ENCODE measurements around the gene TRMT5.

TRMT5 gene

GRCh38 chr14:60965402-60965801 is 15.5 kb downstream of the TRMT5 start:
- TF ChIP-seq CTCF (conservative IDR thresholded peaks at IDR 0.05; ENCODE audit: low read depth, low read length): no peak
- no peak overlapping the region for H3K4me3 ChIP-seq (ENCODE audit: low read depth, low read length)
- DNase-seq (ENCODE audit: low read depth): peak; percentile 87

- DNase-seq (ENCODE audit: low read depth): no peak
- no peak overlapping the region for H3K4me3 ChIP-seq (ENCODE audit: low read depth, low read length)
- no peak for TF ChIP-seq CTCF (conservative IDR thresholded peaks at IDR 0.05; ENCODE audit: low read depth, low read length)
These were observed 16.0 kb downstream of the TRMT5 start for GRCh38 chr14:60964904-60965303.

GRCh38 chr14:60963761-60964160 is 17.1 kb downstream of the TRMT5 start:
- H3K4me3 ChIP-seq (ENCODE audit: low read depth, low read length): no peak overlapping the region
- TF ChIP-seq CTCF (conservative IDR thresholded peaks at IDR 0.05; ENCODE audit: low read depth, low read length): no peak
- DNase-seq (ENCODE audit: low read depth): no peak

- H3K4me3 ChIP-seq (ENCODE audit: low read depth, low read length): no peak overlapping the region
- DNase-seq (ENCODE audit: low read depth): peak; percentile 6
- no peak for TF ChIP-seq CTCF (conservative IDR thresholded peaks at IDR 0.05; ENCODE audit: low read depth, low read length)
These were observed 22.7 kb downstream of the TRMT5 start for GRCh38 chr14:60958146-60958545.

- no peak overlapping the region for H3K4me3 ChIP-seq (ENCODE audit: low read depth, low read length)
- no peak for TF ChIP-seq CTCF (conservative IDR thresholded peaks at IDR 0.05; ENCODE audit: low read depth, low read length)
- no peak for DNase-seq (ENCODE audit: low read depth)
These were observed 24.2 kb downstream of the TRMT5 start for GRCh38 chr14:60956632-60957031.

GRCh38 chr14:60956202-60956601 is 24.7 kb downstream of the TRMT5 start:
- no peak for DNase-seq (ENCODE audit: low read depth)
- TF ChIP-seq CTCF (conservative IDR thresholded peaks at IDR 0.05; ENCODE audit: low read depth, low read length): no peak

GRCh38 chr14:60951776-60952435 is 29.0 kb downstream of the TRMT5 start:
- peak; percentile 7 for DNase-seq (ENCODE audit: low read depth)
- H3K4me3 ChIP-seq (ENCODE audit: low read depth, low read length): no peak overlapping the region
- TF ChIP-seq CTCF (conservative IDR thresholded peaks at IDR 0.05; ENCODE audit: low read depth, low read length): no peak

More at GRCh38 chr14:60956202-60956601, 24.7 kb downstream of the TRMT5 start:
- no peak overlapping the region for H3K4me3 ChIP-seq (ENCODE audit: low read depth, low read length)

All from choroid plexus epithelial cell (primary cell).